HG02571 (cell line): ENCODE data around the gene MRPS18A.
"Not testable (repeated sequence)": the region's sequence is repeated elsewhere in the genome, so short reads cannot be mapped to it uniquely, and the experiment has no call there.

Source experiments
- ATAC-seq: cut with Tn5 transposase; IDR thresholded peaks from one replicate; pipeline ENCODE4 v1.9.1; 2021; ENCODE audit warnings: mild to moderate bottlenecking, moderate library complexity; ENCODE audit not compliant: unreplicated experiment

The MRPS18A gene

DNA sequence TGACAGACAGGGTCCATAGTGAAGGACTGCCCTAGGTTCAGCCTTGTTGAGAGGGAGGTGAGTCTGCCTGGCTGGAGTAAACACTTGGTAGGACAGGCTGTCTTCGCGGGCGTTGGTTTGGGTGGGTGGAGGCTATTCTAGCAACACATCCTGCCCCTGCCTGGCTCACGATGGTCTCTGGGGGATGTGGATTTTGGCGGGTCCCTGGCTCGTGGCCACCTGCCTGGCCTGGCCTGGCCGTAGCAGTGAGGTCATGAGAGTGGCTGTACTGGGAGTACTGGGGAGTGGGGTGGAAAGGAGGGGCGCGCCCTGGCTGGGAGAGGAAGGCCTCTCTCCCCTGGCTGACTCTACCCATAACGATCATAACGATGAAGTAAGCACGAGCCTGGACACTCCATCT is 30.2 kb upstream of the MRPS18A start:
- ATAC-seq = no peak

DNA sequence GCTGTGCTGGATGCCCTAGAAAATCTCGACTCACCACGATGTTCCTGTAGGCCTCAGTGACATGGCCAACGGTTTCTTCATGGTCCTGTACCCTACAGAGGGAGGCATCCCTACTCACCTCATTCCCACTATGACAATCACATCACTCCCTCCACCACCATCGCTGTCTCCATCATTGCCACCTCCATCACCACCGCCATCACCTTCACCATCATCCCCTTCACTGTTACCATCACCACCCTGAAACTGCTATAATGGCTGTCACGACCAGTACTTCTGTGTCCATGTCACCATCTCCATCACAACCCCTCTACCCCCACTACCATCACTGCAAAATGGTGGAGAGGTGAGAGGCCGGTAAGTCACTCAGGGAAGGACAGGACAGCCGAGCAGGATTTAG is 29.8 kb upstream of the MRPS18A start:
- no peak for ATAC-seq

- ATAC-seq = no peak
Observed at GRCh38 chr6:43716099-43716498, 28.5 kb upstream of the MRPS18A start.

- ATAC-seq = peak; percentile 90
Observed at GRCh38 chr6:43715056-43715788, 27.6 kb upstream of the MRPS18A start.

DNA sequence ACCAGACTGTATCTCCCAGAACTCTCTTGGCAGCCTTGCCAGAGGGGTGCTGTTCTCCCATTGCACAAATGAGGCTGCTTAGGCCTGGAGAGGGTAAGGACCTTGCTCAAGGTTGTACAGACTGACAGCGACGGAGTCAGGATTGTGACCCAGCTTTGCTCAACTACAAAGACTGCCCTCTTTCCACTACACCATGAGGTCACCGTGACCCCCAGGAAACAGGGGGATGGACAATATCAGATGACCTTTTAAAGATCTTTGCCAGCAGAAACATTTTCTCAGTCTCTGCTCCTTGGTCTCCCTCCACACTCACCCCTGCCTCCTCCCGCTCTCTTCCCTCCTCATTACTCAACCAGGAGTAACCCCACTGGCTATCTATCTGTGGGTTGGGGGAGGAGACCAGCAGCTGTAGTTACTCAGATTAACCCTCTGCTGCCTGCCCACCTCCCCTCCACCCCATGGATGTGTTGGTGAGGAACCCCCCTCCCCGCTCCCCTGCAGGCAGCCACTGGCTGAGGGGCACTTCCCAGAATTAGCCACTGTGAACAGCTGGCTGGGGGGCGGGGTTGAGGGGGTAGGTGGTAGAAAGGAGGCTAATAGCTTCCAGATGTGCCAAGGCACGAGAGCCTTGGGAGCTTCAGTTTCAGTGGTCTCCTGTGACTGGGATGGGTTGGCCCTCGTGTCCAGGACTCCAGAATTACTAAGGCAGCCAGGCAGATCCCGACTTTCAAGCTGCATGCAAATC is 26.9 kb upstream of the MRPS18A start:
- peak; percentile 26 for ATAC-seq

DNA sequence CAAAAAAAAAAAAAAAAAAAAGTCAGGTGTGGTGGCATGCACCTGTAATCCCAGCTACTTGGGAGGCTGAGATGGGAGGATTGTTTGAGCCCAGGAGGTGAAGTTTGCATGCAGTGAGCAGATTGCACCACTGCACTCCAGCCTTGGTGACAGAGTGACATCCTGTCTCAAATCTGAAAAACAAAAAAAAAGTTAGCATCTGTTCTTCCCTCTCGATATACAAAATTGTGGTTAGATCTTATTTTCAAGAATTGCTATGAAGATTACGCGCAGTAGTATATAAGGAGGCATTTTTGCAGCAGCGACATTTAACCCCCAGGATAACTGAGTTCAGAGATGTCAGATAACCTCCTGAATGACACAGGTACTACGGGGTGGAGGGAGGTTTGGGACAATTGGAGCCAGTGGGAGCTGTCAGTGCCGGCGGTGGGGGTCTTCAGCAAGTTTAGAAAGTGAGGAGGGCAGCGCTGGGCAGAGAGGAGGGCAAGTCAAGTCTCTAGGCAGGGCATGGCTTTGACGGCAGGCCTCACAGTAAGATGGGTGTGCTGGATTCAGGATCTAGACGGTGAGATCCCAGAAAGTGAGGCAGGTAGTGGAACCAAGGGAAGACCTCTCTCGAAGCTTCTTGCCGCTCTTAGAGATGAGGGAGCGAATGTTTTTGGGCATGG is 26.2 kb upstream of the MRPS18A start:
- ATAC-seq = no peak

GRCh38 chr6:43712579-43712978 is 25.0 kb upstream of the MRPS18A start:
- ATAC-seq = no peak

DNA sequence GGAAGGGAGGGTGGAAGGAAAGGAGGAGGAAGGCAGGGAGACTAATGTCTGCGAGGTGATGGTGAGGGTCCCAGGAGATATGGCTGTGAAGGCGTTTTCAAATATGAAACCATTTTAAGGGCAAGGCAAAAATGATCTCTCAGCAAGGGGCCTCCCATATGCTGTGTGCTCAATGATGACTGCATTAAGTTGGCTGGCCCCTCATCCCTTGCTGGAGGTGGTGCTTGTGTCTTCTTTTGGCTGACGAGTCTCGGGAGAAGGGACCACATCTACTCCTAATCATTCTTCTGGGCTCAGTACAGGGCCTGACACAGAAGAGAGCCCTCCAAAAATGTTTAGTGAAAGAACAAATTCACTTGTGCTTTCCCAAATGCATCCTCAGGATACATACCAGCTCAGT is 23.0 kb upstream of the MRPS18A start:
- ATAC-seq = no peak

DNA sequence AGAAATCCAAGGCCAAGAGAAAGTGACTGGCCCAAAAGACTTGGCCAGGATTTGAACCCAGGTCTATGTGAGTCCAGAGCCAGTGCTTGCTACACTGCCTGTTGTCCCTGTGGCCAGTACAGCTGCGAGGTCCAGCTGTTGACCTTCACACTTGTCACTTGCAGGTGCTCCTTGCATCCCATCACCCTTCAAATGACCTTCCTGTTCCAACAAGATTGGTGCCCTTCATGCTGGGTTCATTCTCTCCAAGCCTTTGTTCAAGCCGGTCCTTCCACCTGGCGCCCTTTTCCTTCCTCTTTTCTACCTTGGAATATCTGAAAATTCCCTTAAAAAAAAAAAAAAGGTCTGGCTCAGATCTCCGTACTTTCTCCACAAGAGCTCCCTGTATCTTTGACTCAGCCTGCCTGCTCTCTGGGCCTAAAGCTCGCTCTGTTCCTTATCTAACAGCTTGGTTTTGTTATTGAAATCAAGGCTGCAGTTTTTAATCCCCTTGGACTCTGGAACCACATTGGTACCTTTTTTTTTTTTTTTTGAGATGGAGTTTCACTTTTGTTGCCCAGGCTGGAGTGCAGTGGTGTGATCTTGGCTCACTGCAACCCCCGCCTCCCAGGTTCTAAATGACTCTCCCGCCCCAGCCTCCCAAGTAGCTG is 22.2 kb upstream of the MRPS18A start:
- no peak for ATAC-seq

DNA sequence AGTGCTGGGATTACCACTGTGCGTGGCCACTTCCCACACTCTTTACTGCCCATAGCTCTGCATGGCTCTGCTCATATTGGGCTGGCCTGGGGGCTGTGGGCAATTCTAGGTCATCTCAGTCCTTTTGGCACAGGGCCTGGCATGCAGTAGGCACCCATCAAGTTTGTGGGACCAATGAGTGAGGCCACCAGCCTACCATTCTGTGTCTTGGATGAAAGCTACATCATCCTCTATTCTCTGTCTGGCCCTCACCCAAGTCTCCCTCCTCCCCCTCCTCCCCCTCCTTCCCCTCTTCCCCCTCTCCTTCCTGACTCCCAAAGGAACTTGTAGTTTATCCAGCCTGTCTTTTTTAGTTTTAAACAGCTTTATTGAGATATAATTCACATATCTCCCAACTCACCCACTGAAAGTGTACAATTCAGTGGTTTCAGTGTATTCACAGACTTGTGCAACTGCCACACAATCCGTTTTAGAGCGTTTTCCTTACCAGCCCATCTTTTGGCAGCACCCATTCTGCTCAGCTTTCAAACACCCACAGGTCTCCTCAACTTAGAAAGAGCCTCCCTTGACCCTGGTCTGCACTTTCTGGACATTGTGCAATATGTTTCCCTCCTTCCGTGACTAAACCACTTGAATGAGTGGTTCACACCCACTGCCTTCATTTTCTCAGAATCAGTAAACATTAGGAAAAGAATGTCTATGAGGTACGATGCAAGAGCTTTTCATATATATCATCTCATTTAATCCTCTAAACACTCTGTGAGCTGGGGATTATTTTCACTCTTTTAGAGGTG is 21.5 kb upstream of the MRPS18A start:
- ATAC-seq = no peak

GRCh38 chr6:43707767-43708166 is 20.2 kb upstream of the MRPS18A start:
- ATAC-seq = no peak

DNA sequence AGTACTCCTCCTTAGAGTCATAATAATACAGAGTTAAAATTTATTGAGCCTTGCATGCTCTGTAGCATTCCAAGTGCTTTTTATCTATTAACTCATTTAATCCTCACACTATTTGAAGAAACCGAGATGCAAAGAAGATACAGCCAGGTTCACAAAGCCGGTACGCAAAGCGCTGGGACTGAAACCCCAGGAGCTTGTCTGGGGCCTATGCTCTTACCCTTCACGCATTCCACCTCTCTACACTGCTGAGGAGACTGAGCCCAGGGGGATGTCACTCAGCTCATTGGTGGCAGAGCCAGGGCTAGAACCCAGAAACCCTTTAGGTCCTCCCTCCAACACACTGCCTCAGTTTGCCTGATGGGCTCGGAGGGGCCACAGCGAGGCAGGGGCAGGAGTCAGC is 19.7 kb upstream of the MRPS18A start:
- ATAC-seq = no peak

DNA sequence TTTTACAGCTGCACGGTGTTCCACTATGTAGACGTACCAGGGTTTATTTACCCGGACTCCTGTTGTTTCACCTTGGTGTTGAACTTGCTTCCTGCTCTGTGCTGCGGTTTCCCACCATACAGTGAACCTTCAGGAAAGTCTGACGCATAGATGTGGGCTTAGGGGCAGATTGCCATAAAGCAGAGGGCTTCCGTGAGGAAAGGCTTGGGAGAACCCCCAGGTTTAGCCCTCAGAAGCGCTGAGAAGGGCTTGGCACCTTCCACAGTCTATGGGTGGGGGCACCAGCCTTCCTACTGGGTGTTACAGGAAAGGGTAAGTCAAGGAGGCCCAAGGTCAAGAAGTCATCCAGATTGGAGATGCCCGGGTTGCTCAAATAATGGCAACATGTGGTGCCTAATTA is 19.2 kb upstream of the MRPS18A start:
- ATAC-seq = no peak

- ATAC-seq = no peak
Observed at GRCh38 chr6:43705996-43706395, 18.4 kb upstream of the MRPS18A start.

GRCh38 chr6:43703512-43704429 is 16.2 kb upstream of the MRPS18A start:
- ATAC-seq = no peak

GRCh38 chr6:43702534-43703440 is 15.2 kb upstream of the MRPS18A start:
- peak; percentile 52 for ATAC-seq

- ATAC-seq = no peak
Observed at GRCh38 chr6:43702171-43702533, 14.6 kb upstream of the MRPS18A start.

GRCh38 chr6:43700939-43701560 is 13.5 kb upstream of the MRPS18A start:
- not testable (repeated sequence) for ATAC-seq
